H1 (cell line): ENCODE data around the gene PATE2. TPM values are rescaled to one million over a fixed set of nuclear protein-coding genes. Genes with fewer than 3 reads are reported as not detected.

Experiments
- CTBP2 ChIP-seq: IDR thresholded peaks from 2 replicates; pipeline ENCODE4 v1.7.0; 2011; ENCODE audit warnings: borderline replicate concordance, mild to moderate bottlenecking, moderate library complexity, mixed read lengths, low read length; ENCODE audit not compliant: insufficient read depth, insufficient read length
- E2F6 ChIP-seq: IDR thresholded peaks from 2 replicates; pipeline ENCODE4 v1.6.1; 2012; ENCODE audit warnings: inconsistent platforms
- FOSL1 ChIP-seq: IDR thresholded peaks from 2 replicates; pipeline ENCODE4 v1.6.1; 2011; ENCODE audit warnings: mild to moderate bottlenecking, low read depth, low read length, moderate library complexity; ENCODE audit not compliant: insufficient read depth
- POLR2A ChIP-seq, 2 experiments: IDR thresholded peaks; 1 replicate in 1 of 2; 2 replicates in 1 of 2; pipeline ENCODE4 v1.6.1; 2011; ENCODE audit warnings: low read depth in 2 of 2, low read length in 2 of 2, mild to moderate bottlenecking in 2 of 2; ENCODE audit errors: control extremely low read depth in 1 of 2
- TAF7 ChIP-seq: optimal IDR thresholded peaks from 2 replicates; pipeline ENCODE3; 2011; ENCODE audit warnings: low read depth, mild to moderate bottlenecking, inconsistent platforms, low read length, moderate library complexity, borderline replicate concordance
- TEAD4 ChIP-seq: IDR thresholded peaks from 2 replicates; pipeline ENCODE4 v1.6.1; 2012; ENCODE audit warnings: low read depth, low read length, inconsistent platforms, mixed read lengths
- polyA plus RNA-seq, 7 experiments: library from polyadenylated mRNA; depleted of rRNA in 3 of 7; stranded (reverse) in 5 of 7; unstranded in 2 of 7; fragments of >200 nt in 5 of 7; fragments of 200-250 nt in 2 of 7; gene quantifications; 1 replicate in 5 of 7; 2 replicates in 1 of 7; 4 replicates in 1 of 7; pipeline versions ENCODE4 v1.2.1 to v1.2.3, GENCODE V29; 2011 to 2013; ENCODE audit warnings: missing spikeins in 2 of 7, mixed read lengths in 2 of 7
- total RNA-seq: library from RNA; stranded (reverse); fragmentation: NEBNext Ultra II Directional; extraction: Animal tissue kit (Norgen Biotek cat#: 25700); gene quantifications from 2 replicates; pipeline ENCODE4 v1.2.1, GENCODE V29; 2021
- TF ChIP-seq, protein P1 (sequence below): fragments of 300-600 bp; sonication (generic); IDR thresholded peaks from 2 replicates; pipeline ENCODE4 v1.7.1; 2012; ENCODE audit warnings: low read length, moderate library complexity, mild to moderate bottlenecking, inconsistent platforms; ENCODE audit not compliant: insufficient replicate concordance

Gene PATE2
- total and polyA plus RNA-seq, 2 of the 8 experiments (the other 6 are each of a cell fraction or from before 2014, with no cell fraction given) = 0.14 TPM; not detected in 1

DNA sequence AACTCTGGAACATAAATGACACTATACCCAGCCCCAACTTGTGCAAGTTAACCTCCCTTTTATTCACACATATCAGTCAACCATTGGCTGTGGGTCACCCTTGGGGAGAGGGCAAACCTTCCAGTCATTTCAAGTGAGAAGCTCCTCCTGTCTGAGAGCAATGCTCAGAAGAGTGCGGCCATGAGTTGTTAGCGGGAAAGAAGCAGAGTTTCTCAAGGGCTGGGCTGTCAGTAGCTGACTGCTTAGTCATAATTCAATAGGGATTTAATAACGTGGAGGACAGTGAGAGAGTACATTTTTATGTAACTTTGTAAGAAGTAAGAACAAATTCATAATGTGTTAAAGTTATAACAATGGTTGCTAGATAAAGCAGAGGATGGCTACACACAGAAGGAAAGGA is 5.1 kb downstream of the PATE2 start (continued):
- TF ChIP-seq, protein P1, sequence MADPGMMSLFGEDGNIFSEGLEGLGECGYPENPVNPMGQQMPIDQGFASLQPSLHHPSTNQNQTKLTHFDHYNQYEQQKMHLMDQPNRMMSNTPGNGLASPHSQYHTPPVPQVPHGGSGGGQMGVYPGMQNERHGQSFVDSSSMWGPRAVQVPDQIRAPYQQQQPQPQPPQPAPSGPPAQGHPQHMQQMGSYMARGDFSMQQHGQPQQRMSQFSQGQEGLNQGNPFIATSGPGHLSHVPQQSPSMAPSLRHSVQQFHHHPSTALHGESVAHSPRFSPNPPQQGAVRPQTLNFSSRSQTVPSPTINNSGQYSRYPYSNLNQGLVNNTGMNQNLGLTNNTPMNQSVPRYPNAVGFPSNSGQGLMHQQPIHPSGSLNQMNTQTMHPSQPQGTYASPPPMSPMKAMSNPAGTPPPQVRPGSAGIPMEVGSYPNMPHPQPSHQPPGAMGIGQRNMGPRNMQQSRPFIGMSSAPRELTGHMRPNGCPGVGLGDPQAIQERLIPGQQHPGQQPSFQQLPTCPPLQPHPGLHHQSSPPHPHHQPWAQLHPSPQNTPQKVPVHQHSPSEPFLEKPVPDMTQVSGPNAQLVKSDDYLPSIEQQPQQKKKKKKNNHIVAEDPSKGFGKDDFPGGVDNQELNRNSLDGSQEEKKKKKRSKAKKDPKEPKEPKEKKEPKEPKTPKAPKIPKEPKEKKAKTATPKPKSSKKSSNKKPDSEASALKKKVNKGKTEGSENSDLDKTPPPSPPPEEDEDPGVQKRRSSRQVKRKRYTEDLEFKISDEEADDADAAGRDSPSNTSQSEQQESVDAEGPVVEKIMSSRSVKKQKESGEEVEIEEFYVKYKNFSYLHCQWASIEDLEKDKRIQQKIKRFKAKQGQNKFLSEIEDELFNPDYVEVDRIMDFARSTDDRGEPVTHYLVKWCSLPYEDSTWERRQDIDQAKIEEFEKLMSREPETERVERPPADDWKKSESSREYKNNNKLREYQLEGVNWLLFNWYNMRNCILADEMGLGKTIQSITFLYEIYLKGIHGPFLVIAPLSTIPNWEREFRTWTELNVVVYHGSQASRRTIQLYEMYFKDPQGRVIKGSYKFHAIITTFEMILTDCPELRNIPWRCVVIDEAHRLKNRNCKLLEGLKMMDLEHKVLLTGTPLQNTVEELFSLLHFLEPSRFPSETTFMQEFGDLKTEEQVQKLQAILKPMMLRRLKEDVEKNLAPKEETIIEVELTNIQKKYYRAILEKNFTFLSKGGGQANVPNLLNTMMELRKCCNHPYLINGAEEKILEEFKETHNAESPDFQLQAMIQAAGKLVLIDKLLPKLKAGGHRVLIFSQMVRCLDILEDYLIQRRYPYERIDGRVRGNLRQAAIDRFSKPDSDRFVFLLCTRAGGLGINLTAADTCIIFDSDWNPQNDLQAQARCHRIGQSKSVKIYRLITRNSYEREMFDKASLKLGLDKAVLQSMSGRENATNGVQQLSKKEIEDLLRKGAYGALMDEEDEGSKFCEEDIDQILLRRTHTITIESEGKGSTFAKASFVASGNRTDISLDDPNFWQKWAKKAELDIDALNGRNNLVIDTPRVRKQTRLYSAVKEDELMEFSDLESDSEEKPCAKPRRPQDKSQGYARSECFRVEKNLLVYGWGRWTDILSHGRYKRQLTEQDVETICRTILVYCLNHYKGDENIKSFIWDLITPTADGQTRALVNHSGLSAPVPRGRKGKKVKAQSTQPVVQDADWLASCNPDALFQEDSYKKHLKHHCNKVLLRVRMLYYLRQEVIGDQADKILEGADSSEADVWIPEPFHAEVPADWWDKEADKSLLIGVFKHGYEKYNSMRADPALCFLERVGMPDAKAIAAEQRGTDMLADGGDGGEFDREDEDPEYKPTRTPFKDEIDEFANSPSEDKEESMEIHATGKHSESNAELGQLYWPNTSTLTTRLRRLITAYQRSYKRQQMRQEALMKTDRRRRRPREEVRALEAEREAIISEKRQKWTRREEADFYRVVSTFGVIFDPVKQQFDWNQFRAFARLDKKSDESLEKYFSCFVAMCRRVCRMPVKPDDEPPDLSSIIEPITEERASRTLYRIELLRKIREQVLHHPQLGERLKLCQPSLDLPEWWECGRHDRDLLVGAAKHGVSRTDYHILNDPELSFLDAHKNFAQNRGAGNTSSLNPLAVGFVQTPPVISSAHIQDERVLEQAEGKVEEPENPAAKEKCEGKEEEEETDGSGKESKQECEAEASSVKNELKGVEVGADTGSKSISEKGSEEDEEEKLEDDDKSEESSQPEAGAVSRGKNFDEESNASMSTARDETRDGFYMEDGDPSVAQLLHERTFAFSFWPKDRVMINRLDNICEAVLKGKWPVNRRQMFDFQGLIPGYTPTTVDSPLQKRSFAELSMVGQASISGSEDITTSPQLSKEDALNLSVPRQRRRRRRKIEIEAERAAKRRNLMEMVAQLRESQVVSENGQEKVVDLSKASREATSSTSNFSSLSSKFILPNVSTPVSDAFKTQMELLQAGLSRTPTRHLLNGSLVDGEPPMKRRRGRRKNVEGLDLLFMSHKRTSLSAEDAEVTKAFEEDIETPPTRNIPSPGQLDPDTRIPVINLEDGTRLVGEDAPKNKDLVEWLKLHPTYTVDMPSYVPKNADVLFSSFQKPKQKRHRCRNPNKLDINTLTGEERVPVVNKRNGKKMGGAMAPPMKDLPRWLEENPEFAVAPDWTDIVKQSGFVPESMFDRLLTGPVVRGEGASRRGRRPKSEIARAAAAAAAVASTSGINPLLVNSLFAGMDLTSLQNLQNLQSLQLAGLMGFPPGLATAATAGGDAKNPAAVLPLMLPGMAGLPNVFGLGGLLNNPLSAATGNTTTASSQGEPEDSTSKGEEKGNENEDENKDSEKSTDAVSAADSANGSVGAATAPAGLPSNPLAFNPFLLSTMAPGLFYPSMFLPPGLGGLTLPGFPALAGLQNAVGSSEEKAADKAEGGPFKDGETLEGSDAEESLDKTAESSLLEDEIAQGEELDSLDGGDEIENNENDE = no peak
- TF ChIP-seq TEAD4 = no peak
- TF ChIP-seq E2F6 = no peak
- TF ChIP-seq TAF7 = no peak
- no peak for TF ChIP-seq CTBP2
- TF ChIP-seq POLR2A (IDR thresholded peaks at IDR 0.05; ENCODE audit: control extremely low read depth in 1 of 2, low read depth in 2 of 2, low read length in 2 of 2) = no peak
- TF ChIP-seq FOSL1 = no peak
